Endodermal cell (in vitro differentiated cells): Measurements from ENCODE around the gene CRYZL1. TPM values are rescaled to one million over a fixed set of nuclear protein-coding genes. Genes with fewer than 3 reads are reported as not detected.

Source experiments
- DNase-seq: peaks from one replicate; pipeline ENCODE4 v3.0.0-alpha.2; 2017
- H3K27ac ChIP-seq: 2 replicates; pipeline ENCODE4 v1.5.1; 2013; ENCODE audit warnings: mild to moderate bottlenecking, low read depth, low read length, moderate library complexity
- H3K27me3 ChIP-seq: 2 replicates; pipeline ENCODE4 v1.6.1; 2013; ENCODE audit warnings: mild to moderate bottlenecking, low read length, moderate library complexity; ENCODE audit not compliant: insufficient read depth, control insufficient read depth, poor library complexity, severe bottlenecking
- H3K36me3 ChIP-seq: 2 replicates; pipeline ENCODE4 v1.7.0; 2013; ENCODE audit warnings: mild to moderate bottlenecking, low read length, moderate library complexity; ENCODE audit not compliant: control insufficient read depth, insufficient read depth
- H3K4me1 ChIP-seq: one replicate; pipeline ENCODE4 v1.7.0; 2013; ENCODE audit warnings: low read length; ENCODE audit not compliant: control insufficient read depth, insufficient read depth
- H3K4me3 ChIP-seq: 2 replicates; pipeline ENCODE4 v1.5.1; 2013; ENCODE audit warnings: mild to moderate bottlenecking, low read length, moderate library complexity
- H3K9ac ChIP-seq: 2 replicates; pipeline ENCODE4 v1.6.1; 2013; ENCODE audit warnings: mild to moderate bottlenecking, low read length, moderate library complexity; ENCODE audit not compliant: poor library complexity, severe bottlenecking; ENCODE audit errors: extremely low read depth
- H3K9me3 ChIP-seq: 2 replicates; pipeline ENCODE4 v1.6.1; 2013; ENCODE audit warnings: mild to moderate bottlenecking, low read length, moderate library complexity; ENCODE audit not compliant: control insufficient read depth
- H3K27ac Mint-ChIP-seq: 2 replicates; pipeline ENCODE4 v1.8.0; 2020; ENCODE audit warnings: mixed read lengths
- H3K27me3 Mint-ChIP-seq: 2 replicates; pipeline ENCODE4 v1.8.0; 2021; ENCODE audit warnings: mild to moderate bottlenecking, mixed read lengths; ENCODE audit not compliant: insufficient read depth
- H3K36me3 Mint-ChIP-seq: 2 replicates; pipeline ENCODE4 v1.8.0; 2020; ENCODE audit warnings: low read depth, mixed read lengths
- H3K4me1 Mint-ChIP-seq: 2 replicates; pipeline ENCODE4 v1.8.0; 2020; ENCODE audit warnings: mixed read lengths
- H3K4me3 Mint-ChIP-seq: 2 replicates; pipeline ENCODE4 v1.8.0; 2020; ENCODE audit warnings: mild to moderate bottlenecking, moderate library complexity, mixed read lengths
- H3K9me3 Mint-ChIP-seq: 2 replicates; pipeline ENCODE4 v1.8.0; 2020; ENCODE audit warnings: mild to moderate bottlenecking, mixed read lengths
- WGBS, 2 experiments: methylation state at CpG; one replicate each; pipeline versions ENCODE4 v1.1.5 to v1.1.7; 2013; ENCODE audit warnings: missing lambda C conversion rate in 2 of 2, mixed read lengths in 1 of 2; ENCODE audit not compliant: insufficient coverage in 1 of 2, insufficient read length in 1 of 2; 5-methylcytosine and 5-hydroxymethylcytosine counted together
- total RNA-seq, 2 donors: library from RNA; stranded (reverse); fragmentation: NEBNext Ultra II Directional in 1 of 2; extraction: Animal tissue kit (Norgen Biotek cat#: 25700) in 1 of 2; gene quantifications; 2 replicates in 1 of 2; 3 replicates in 1 of 2; pipeline ENCODE4 v1.2.1, GENCODE V29; 2021
- TF ChIP-seq, protein P1 (sequence below): fragments of 200-600 bp; sonication (generic); conservative IDR thresholded peaks from 2 replicates; pipeline ENCODE4 v1.5.0; 2021; ENCODE audit warnings: antibody characterized with exemption, mild to moderate bottlenecking

The CRYZL1 gene
- total RNA-seq, 2 donors from 2014 or later, result 33.8 to 51.0 TPM

DNA sequence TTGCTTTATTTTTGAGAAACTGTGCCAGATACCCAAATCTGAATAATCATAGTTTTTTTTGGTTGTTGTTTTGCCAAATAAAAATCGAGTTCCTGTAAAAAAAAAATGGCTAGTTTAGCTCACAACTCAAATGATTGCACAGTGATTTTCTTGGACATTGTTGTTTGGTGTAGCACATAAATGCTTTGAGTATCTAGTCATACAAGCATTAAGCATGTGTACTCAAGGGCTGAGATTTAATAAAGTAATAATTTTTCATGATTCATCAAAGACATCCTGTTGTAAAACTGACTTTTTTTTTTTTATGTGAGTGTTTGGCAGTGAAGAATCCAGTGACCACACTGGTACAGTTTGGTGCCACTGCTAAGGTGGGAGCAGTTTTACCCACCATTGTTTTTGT lies 19.6 kb upstream of the CRYZL1 start:
- H3K36me3 Mint-ChIP-seq, result peaks cover 4% of the 10 kb centered on the region
- peaks cover 3% of the 10 kb centered on the region for H3K9me3 Mint-ChIP-seq
- Histone ChIP-seq H3K27me3 (no peaks in the 10 kb centered on the region), H3K4me3 (peak overlapping the region; percentile 5), H3K9ac (no peak overlapping the region), H3K36me3 (peaks cover 5% of the 10 kb centered on the region), H3K27ac (no peak overlapping the region), H3K4me1 (peaks cover 6% of the 10 kb centered on the region), H3K9me3 (peaks cover 6% of the 10 kb centered on the region)
- DNase-seq, result no peak
- TF ChIP-seq, protein P1, sequence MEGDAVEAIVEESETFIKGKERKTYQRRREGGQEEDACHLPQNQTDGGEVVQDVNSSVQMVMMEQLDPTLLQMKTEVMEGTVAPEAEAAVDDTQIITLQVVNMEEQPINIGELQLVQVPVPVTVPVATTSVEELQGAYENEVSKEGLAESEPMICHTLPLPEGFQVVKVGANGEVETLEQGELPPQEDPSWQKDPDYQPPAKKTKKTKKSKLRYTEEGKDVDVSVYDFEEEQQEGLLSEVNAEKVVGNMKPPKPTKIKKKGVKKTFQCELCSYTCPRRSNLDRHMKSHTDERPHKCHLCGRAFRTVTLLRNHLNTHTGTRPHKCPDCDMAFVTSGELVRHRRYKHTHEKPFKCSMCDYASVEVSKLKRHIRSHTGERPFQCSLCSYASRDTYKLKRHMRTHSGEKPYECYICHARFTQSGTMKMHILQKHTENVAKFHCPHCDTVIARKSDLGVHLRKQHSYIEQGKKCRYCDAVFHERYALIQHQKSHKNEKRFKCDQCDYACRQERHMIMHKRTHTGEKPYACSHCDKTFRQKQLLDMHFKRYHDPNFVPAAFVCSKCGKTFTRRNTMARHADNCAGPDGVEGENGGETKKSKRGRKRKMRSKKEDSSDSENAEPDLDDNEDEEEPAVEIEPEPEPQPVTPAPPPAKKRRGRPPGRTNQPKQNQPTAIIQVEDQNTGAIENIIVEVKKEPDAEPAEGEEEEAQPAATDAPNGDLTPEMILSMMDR, result no peak
- no peak overlapping the region for H3K4me3 Mint-ChIP-seq
- WGBS, 2 experiments, result 90 to 100% methylated on average over 1 of the region's 1 CpG
- H3K27me3 Mint-ChIP-seq, result no peaks in the 10 kb centered on the region
- no peak overlapping the region for H3K27ac Mint-ChIP-seq
- H3K4me1 Mint-ChIP-seq, result peaks cover 29% of the 10 kb centered on the region

DNA sequence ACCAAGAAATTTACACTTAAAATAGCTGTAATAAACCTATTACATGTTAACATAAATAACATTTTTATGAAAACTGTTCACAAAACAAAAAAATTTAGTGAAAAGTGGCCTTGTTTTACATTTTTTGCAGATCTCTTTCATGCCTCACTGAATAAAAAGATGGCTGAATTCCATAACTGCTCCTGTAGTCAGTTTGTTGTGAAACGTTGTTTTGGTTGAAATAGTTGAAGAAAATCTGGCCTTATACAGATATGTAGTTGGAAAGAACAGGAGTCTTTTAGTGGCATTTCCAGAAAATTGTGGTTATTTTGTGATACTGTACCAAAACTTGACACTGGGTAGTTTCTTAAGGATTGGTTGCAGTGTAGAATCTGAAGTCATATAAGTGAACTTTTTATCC lies 18.9 kb upstream of the CRYZL1 start:
- peaks cover 6% of the 10 kb centered on the region for H3K9me3 ChIP-seq
- H3K36me3 ChIP-seq, result peaks cover 5% of the 10 kb centered on the region
- no peaks in the 10 kb centered on the region for H3K27me3 ChIP-seq
- H3K27ac Mint-ChIP-seq, result peak overlapping the region; percentile 44
- peaks cover 36% of the 10 kb centered on the region for H3K4me1 Mint-ChIP-seq
- no peak overlapping the region for H3K9ac ChIP-seq
- 92 to 94% methylated on average over 1 of the region's 1 CpG for WGBS, 2 experiments
- DNase-seq, result no peak
- H3K4me3 Mint-ChIP-seq, result no peak overlapping the region
- no peaks in the 10 kb centered on the region for H3K27me3 Mint-ChIP-seq
- H3K27ac ChIP-seq, result no peak overlapping the region
- H3K4me1 ChIP-seq, result peaks cover 9% of the 10 kb centered on the region
- H3K9me3 Mint-ChIP-seq, result peaks cover 3% of the 10 kb centered on the region
- no peak overlapping the region for H3K4me3 ChIP-seq
- peaks cover 4% of the 10 kb centered on the region for H3K36me3 Mint-ChIP-seq
- TF ChIP-seq, protein P1, result no peak

DNA sequence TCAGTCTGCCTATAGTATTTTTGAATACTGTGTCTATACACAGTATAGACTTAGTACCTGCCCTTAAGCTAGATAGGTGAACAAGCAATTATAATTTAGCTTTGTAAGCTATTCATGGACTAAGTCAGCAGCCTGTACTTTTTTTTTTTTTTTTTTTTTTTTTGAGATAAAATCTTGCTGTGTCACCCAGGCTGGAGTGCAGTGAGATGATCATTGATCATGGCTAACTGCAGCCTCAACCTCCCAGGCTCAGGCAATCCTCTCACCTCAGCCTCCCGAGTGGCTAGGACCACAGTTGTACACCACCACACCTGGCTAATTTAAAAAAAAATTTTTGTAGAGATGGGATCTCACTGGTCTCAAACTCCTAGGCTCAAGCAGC lies 18.0 kb upstream of the CRYZL1 start:
- H3K4me3 Mint-ChIP-seq, result no peak overlapping the region
- peaks cover 5% of the 10 kb centered on the region for H3K36me3 Mint-ChIP-seq
- no peak overlapping the region for H3K9ac ChIP-seq
- H3K4me1 Mint-ChIP-seq, result peaks cover 43% of the 10 kb centered on the region
- H3K36me3 ChIP-seq, result peaks cover 5% of the 10 kb centered on the region
- H3K27ac ChIP-seq, result no peak overlapping the region
- H3K9me3 Mint-ChIP-seq, result peaks cover 3% of the 10 kb centered on the region
- H3K27ac Mint-ChIP-seq, result peak overlapping the region; percentile 6
- no peak overlapping the region for H3K4me3 ChIP-seq
- TF ChIP-seq, protein P1, result no peak
- H3K9me3 ChIP-seq, result peaks cover 6% of the 10 kb centered on the region
- H3K4me1 ChIP-seq, result peaks cover 9% of the 10 kb centered on the region
- H3K27me3 Mint-ChIP-seq, result no peaks in the 10 kb centered on the region
- DNase-seq, result no peak
- WGBS, 2 experiments, result 100% methylated on average over 1 of the region's 1 CpG; no CpG with 5 or more reads in 1 of the 2 experiments
- H3K27me3 ChIP-seq, result no peaks in the 10 kb centered on the region
